ENCODE data around the gene PLSCR3. TPM values are rescaled to one million over a fixed set of nuclear protein-coding genes. Genes with fewer than 3 reads are reported as not detected.

Gene PLSCR3
- total and polyA plus RNA-seq, 2 donors (not counting 3 experiments of a cell fraction or from before 2014, with no cell fraction given), result 59.9 to 94.8 TPM

GRCh38 chr17:7426203-7426863 is 32.0 kb upstream of the PLSCR3 start:
- no peaks in the 10 kb centered on the region for H3K36me3 ChIP-seq (ENCODE audit: control insufficient read depth in 2 of 2, extremely low read depth in 1 of 2, insufficient read depth in 2 of 2, low read length in 2 of 2)
- no peak overlapping the region for H3K9ac ChIP-seq (replicated peaks; ENCODE audit: extremely low read depth, insufficient read depth, low read length)
- H4K20me1 ChIP-seq (replicated peaks; ENCODE audit: control insufficient read depth, extremely low read depth, insufficient read depth, low read length), result no peaks in the 10 kb centered on the region
- ChIA-PET POLR2A (interaction anchor here (0.9 kb wide), 1 partner anchor 22 kb away, joined by 3 read pairs; the partner anchor contains the start of gene TMEM256), CTCF (interaction anchor here (0.7 to 2.2 kb wide), 2 partner anchors 70 to 71 kb away, joined by 3 to 5 read pairs; no protein-coding TSS in a partner anchor)
- H3K27me3 ChIP-seq (ENCODE audit: control insufficient read depth in 2 of 2, insufficient read depth in 2 of 2, low read length in 2 of 2), result no peaks in the 10 kb centered on the region
- H3K4me1 ChIP-seq (ENCODE audit: control insufficient read depth, extremely low read depth, insufficient read depth, low read length), result no peaks in the 10 kb centered on the region
- H3K79me2 ChIP-seq (ENCODE audit: control insufficient read depth, insufficient read depth, low read length), result no peaks in the 10 kb centered on the region
- H3K9me1 ChIP-seq (replicated peaks; ENCODE audit: control insufficient read depth, extremely low read depth, insufficient read depth, low read length), result no peaks in the 10 kb centered on the region
- no peak overlapping the region for H2AFZ ChIP-seq (ENCODE audit: low read depth, low read length)
- no peak overlapping the region for H3K4me3 ChIP-seq (replicated peaks in 1 of 3; ENCODE audit: insufficient read depth in 1 of 3, low read depth in 1 of 3, low read length in 3 of 3)
- no peak overlapping the region for H3K27ac ChIP-seq (ENCODE audit: insufficient read depth, low read depth, low read length)
- dilution Hi-C loops (cut with MboI; ENCODE audit: extremely low pct_ligation_motif_present, low sequenced_read_pairs) (no loop called here), intact Hi-C loops (cut with micrococcal nuclease) (no loop called here)
- no peaks in the 10 kb centered on the region for H3K9me3 ChIP-seq (replicated peaks; ENCODE audit: control insufficient read depth, insufficient read depth, low read length)
- no peak overlapping the region for H3K4me2 ChIP-seq (ENCODE audit: insufficient read depth, low read length)
- no peak for DNase-seq (ENCODE audit: low read depth, low spot score)
- no peak for FAIRE-seq
- BruUV-seq (replicated peaks), result no TSS peak
- TF ChIP-seq MYC (IDR thresholded peaks at IDR 0.05; ENCODE audit: low read depth, low read length), result no peak
- TF ChIP-seq POLR2A (IDR thresholded peaks at IDR 0.05; ENCODE audit: low read depth, low read length), result no peak
- TF ChIP-seq FOS (IDR thresholded peaks at IDR 0.05; ENCODE audit: borderline replicate concordance, insufficient read depth, low read length), result no peak
- no peak for TF ChIP-seq POLR2AphosphoS5 (IDR thresholded peaks at IDR 0.05; ENCODE audit: insufficient read depth, low read depth, low read length)
- TF ChIP-seq CTCF (IDR thresholded peaks at IDR 0.05; ENCODE audit: extremely low read depth in 1 of 2, insufficient read depth in 1 of 2, low read depth in 1 of 2, low read length in 2 of 2), result no peak
- TF ChIP-seq EZH2 (IDR thresholded peaks at IDR 0.05; ENCODE audit: borderline replicate concordance, low read depth, low read length, severe bottlenecking), result no peak
- no peak for TF ChIP-seq JUN (IDR thresholded peaks at IDR 0.05; ENCODE audit: borderline replicate concordance, insufficient read depth, insufficient read length, low read depth)
- no peak for TF ChIP-seq MAX (IDR thresholded peaks at IDR 0.05; ENCODE audit: insufficient read depth, insufficient read length)
- TF ChIP-seq GATA2 (IDR thresholded peaks at IDR 0.05; ENCODE audit: insufficient read depth, insufficient read length, low read depth, low read length), result no peak

Data from endothelial cell of umbilical vein (primary cell).